Esophagus muscularis mucosa (tissue), 4 donors: ENCODE data around the gene CAGE1. TPM values are rescaled to one million over a fixed set of nuclear protein-coding genes. Genes with fewer than 3 reads are reported as not detected.

Experiments used
- DNase-seq: peaks from one replicate; pipeline ENCODE4 v3.0.0-alpha.2; 2017; ENCODE audit errors: extremely low spot score
- H3K27ac ChIP-seq, 4 donors: fragments of 200-600 bp; sonication (generic); replicated peaks in 1 of 4; 1 replicate in 3 of 4; 2 replicates in 1 of 4; pipeline ENCODE4 v1.5.1; 2016 to 2019; ENCODE audit warnings: mild to moderate bottlenecking in 1 of 4
- H3K27me3 ChIP-seq, 4 donors: fragments of 200-600 bp; sonication (generic); one replicate each; pipeline versions ENCODE4 v1.5.1 to v1.6.0; 2016 to 2019
- H3K36me3 ChIP-seq, 4 donors: fragments of 200-600 bp; sonication (generic); one replicate each; pipeline ENCODE4 v1.5.1; 2016 to 2019
- H3K4me1 ChIP-seq, 4 donors: fragments of 200-600 bp; sonication (generic); one replicate each; pipeline ENCODE4 v1.5.1; 2016 to 2019
- H3K4me3 ChIP-seq, 4 donors: fragments of 200-600 bp; sonication (generic); 1 replicate in 2 of 4; 2 replicates in 2 of 4; pipeline ENCODE4 v1.5.1; 2016 to 2019; ENCODE audit warnings: mild to moderate bottlenecking in 4 of 4, moderate library complexity in 1 of 4
- H3K9me3 ChIP-seq, 4 donors: fragments of 200-600 bp; sonication (generic); 1 replicate in 3 of 4; 2 replicates in 1 of 4; pipeline ENCODE4 v1.5.1; 2016 to 2019
- EP300 ChIP-seq: sonication (generic); formaldehyde crosslinking; IDR thresholded peaks from one replicate; pipeline ENCODE4 v1.6.1; 2017; ENCODE audit warnings: antibody characterized with exemption
- POLR2A ChIP-seq: fragments of 450-650 bp; IDR thresholded peaks from one replicate; pipeline ENCODE4 v1.6.1; 2017; ENCODE audit warnings: antibody characterized with exemption, moderate library complexity, mild to moderate bottlenecking, low read depth
- POLR2AphosphoS5 ChIP-seq, 2 donors: sonication (generic); formaldehyde crosslinking; IDR thresholded peaks; one replicate each; pipeline ENCODE4 v1.6.1; 2017; ENCODE audit warnings: antibody characterized with exemption in 2 of 2
- WGBS: methylation state at CpG from one replicate; pipeline ENCODE4 v1.1.5; 2018; 5-methylcytosine and 5-hydroxymethylcytosine counted together
- intact Hi-C: fragments of 100-400 bp; cut with DNase I; formaldehyde crosslinking; loops from one replicate; pipeline ENCODE4 v1.15.1; 2023
- total RNA-seq, 4 donors: library from RNA; depleted of rRNA; stranded (reverse); fragments of >200 nt; gene quantifications; one replicate each; pipeline versions ENCODE4 v1.1.0 to v1.2.1, GENCODE V29; 2016
- TF ChIP-seq, protein P1 (sequence below), 3 experiments: fragments of 200-600 bp in 2 of 3; fragments of 450-650 bp in 1 of 3; sonication (generic) in 2 of 3; IDR thresholded peaks; one replicate each; pipeline ENCODE4 v1.5.1; 2017 to 2019; ENCODE audit warnings: antibody characterized with exemption in 3 of 3, mild to moderate bottlenecking in 2 of 3, moderate library complexity in 1 of 3

Gene CAGE1
- total RNA-seq, 4 donors from 2014 or later, result not detected

DNA sequence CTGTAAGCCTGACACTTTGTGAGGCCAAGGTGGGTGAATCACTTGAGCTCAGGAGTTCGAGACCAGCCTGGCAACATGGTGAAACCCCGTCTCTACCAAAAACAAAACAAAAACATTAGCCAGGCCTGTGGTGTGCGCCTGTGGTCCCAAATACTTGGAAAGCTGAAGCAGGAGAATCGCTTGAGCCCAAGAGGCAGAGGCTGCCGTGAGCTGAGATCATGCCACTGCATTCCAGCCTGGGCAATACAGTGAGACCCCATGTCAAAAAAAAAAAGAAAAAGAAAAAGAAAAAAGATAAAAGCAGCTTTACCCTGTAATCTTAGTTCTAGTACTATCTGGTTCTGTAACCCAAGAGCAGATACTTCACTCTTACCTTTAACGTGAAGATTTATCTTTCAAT, 104.1 kb downstream of the CAGE1 start:
- Histone ChIP-seq H3K27me3 (no peaks in the 10 kb centered on the region), H3K27ac (no peak overlapping the region), H3K4me3 (no peak overlapping the region), H3K9me3 (no peaks in the 10 kb centered on the region), H3K4me1 (no peaks in the 10 kb centered on the region), H3K36me3 (peaks cover 19 to 69% (median 40%) of the 10 kb centered on the region in 4 donors)
- intact Hi-C loops, result loop anchor here (10.0 kb wide), 1 partner anchor 109 kb away; no protein-coding TSS in a partner anchor
- TF ChIP-seq EP300 (no peak), POLR2A (no peak), POLR2AphosphoS5 (IDR thresholded peaks at IDR 0.05) (no peak)
- TF ChIP-seq, protein P1, sequence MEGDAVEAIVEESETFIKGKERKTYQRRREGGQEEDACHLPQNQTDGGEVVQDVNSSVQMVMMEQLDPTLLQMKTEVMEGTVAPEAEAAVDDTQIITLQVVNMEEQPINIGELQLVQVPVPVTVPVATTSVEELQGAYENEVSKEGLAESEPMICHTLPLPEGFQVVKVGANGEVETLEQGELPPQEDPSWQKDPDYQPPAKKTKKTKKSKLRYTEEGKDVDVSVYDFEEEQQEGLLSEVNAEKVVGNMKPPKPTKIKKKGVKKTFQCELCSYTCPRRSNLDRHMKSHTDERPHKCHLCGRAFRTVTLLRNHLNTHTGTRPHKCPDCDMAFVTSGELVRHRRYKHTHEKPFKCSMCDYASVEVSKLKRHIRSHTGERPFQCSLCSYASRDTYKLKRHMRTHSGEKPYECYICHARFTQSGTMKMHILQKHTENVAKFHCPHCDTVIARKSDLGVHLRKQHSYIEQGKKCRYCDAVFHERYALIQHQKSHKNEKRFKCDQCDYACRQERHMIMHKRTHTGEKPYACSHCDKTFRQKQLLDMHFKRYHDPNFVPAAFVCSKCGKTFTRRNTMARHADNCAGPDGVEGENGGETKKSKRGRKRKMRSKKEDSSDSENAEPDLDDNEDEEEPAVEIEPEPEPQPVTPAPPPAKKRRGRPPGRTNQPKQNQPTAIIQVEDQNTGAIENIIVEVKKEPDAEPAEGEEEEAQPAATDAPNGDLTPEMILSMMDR (IDR thresholded peaks at IDR 0.05), result no peak
- DNase-seq, result no peak
- 90% methylated on average over 5 of the region's 6 CpGs for WGBS

DNA sequence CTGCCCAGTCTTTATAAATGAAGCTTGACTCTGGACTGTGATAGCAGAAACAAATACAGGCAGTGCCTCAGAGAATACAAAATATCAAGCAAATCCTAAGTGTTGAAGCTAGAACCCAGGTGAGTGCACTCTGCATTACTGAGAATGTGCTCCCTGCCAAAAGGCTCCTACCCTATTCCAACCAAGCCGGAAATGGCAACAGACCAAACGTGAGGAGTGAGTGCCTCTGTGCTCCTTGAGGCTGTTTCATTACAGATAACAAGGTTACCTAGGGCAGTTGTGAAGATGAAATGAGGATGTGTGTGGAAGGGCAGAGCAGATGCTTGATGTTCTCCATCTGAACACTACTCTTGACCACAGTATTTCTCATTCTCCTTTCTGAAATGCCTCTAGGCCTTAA, 105.9 kb downstream of the CAGE1 start:
- H3K36me3 ChIP-seq, result peaks cover 7 to 54% (median 26%) of the 10 kb centered on the region in 4 donors
- intact Hi-C loops, result loop anchor here (10.0 kb wide), 1 partner anchor 111 kb away; no protein-coding TSS in a partner anchor

DNA sequence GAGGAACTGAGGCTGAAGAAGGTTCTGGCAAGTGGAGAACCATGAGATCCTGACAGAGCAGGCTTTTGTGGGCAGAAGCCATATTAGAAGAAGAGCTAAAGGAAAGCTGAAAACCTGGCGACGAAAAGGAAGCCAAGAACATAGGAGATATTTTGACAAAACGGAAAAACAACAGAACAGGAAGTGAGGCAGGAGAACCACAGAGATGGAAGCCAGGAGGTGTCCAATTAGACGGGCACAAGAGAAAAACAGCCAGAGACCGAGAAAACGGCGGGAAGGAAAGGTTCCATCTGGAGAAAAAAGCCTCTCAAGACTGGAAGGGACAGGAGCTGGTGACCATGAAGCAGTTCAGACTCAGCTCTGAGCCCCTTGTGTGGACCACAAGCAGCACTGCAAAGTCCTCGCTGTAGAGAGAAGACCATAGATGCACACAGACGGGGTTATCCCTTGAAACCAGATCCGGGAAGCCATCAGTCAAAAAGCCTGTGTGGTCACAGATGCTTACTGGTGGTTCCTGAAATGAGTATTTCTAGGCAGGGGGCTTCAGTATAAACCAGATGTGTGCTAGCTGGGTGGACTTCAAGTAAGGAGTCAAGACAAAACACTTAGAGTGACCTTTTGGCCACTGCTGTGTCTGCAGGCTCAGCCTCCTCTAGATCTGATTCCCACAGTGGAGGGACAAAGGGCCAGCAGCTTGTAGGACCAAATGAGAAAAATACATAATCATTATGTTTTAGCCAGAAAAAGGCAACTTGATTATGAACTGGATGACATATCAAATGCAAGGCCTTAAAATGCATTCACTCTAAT, 107.2 kb downstream of the CAGE1 start:
- H3K4me3 ChIP-seq, result no peak overlapping the region
- no peak for TF ChIP-seq POLR2AphosphoS5 (IDR thresholded peaks at IDR 0.05)
- no peak for TF ChIP-seq POLR2A
- TF ChIP-seq EP300, result no peak
- TF ChIP-seq, protein P1 (IDR thresholded peaks at IDR 0.05), result no peak
- 70% methylated on average over 10 of the region's 10 CpGs for WGBS
- no peaks in the 10 kb centered on the region for H3K9me3 ChIP-seq
- no peak overlapping the region for H3K27ac ChIP-seq
- intact Hi-C loops, result loop anchor here (10.0 kb wide), 1 partner anchor 112 kb away; no protein-coding TSS in a partner anchor
- no peak for DNase-seq
- peaks cover 3 to 41% (median 19%) of the 10 kb centered on the region in 4 donors for H3K36me3 ChIP-seq
- H3K4me1 ChIP-seq, result peaks cover 0 to 4% (median 0%) of the 10 kb centered on the region in 4 donors
- no peaks in the 10 kb centered on the region for H3K27me3 ChIP-seq

More for the DNA sequence above, 105.9 kb downstream of the CAGE1 start:
- H3K27ac ChIP-seq, result no peak overlapping the region
- no peaks in the 10 kb centered on the region for H3K27me3 ChIP-seq
- TF ChIP-seq EP300, result no peak
- TF ChIP-seq POLR2A, result no peak
- TF ChIP-seq POLR2AphosphoS5 (IDR thresholded peaks at IDR 0.05), result no peak
- TF ChIP-seq, protein P1 (IDR thresholded peaks at IDR 0.05), result no peak
- no peak overlapping the region for H3K4me3 ChIP-seq
- H3K9me3 ChIP-seq, result no peaks in the 10 kb centered on the region
- no peak for DNase-seq
- peaks cover 0 to 4% (median 0%) of the 10 kb centered on the region in 4 donors for H3K4me1 ChIP-seq
- WGBS, result 71% methylated on average over 2 of the region's 2 CpGs

Other genes starting within 250 kb of the CAGE1 start
- gene SSR1, start 76.5 kb downstream of the CAGE1 start, total RNA-seq, result 10 to 100 TPM; 29.5 to 41.3 (median 34.2) TPM
- gene RIOK1, start 66 bp upstream of the CAGE1 start, total RNA-seq, result 10 to 100 TPM; 14.1 to 20.2 (median 17.5) TPM
- gene DSP, start 151.9 kb upstream of the CAGE1 start, total RNA-seq, result 1 to 10 TPM; 2.1 to 9.4 (median 5.9) TPM
- gene SNRNP48, start 200.5 kb upstream of the CAGE1 start, total RNA-seq, result 10 to 100 TPM in 1 of 4 donors, 1 to 10 TPM in 3; 8.9 to 17.0 (median 9.5) TPM